Trophoblast cell (in vitro differentiated cells and primary cell): ENCODE measurements around the gene SERGEF.

ENCODE experiments used
- DNase-seq, 2 donors: peaks; one replicate each; pipeline ENCODE4 v3.0.0-alpha.2; 2016
- H2AFZ ChIP-seq: 2 replicates; pipeline ENCODE4 v1.6.1; 2013; ENCODE audit warnings: low read length, moderate library complexity, mild to moderate bottlenecking; ENCODE audit not compliant: insufficient read depth, poor library complexity
- H2AK5ac ChIP-seq: 2 replicates; pipeline ENCODE4 v1.6.1; 2013; ENCODE audit warnings: mild to moderate bottlenecking, low read length
- H2BK120ac ChIP-seq: 2 replicates; pipeline ENCODE4 v1.6.1; 2013; ENCODE audit warnings: low read length, mild to moderate bottlenecking, moderate library complexity; ENCODE audit not compliant: insufficient read depth, poor library complexity
- H2BK12ac ChIP-seq: 2 replicates; pipeline ENCODE4 v1.6.1; 2013; ENCODE audit warnings: mild to moderate bottlenecking, low read length, moderate library complexity
- H2BK5ac ChIP-seq: 2 replicates; pipeline ENCODE4 v1.6.1; 2013; ENCODE audit warnings: low read length, low read depth, moderate library complexity, mild to moderate bottlenecking; ENCODE audit not compliant: poor library complexity
- H3K14ac ChIP-seq: 2 replicates; pipeline ENCODE4 v1.6.1; 2013; ENCODE audit warnings: mild to moderate bottlenecking, low read length
- H3K18ac ChIP-seq: 2 replicates; pipeline ENCODE4 v1.6.1; 2013; ENCODE audit warnings: mild to moderate bottlenecking, low read length
- H3K23ac ChIP-seq: 2 replicates; pipeline ENCODE4 v1.6.1; 2013; ENCODE audit warnings: low read length
- H3K27ac ChIP-seq: 2 replicates; pipeline ENCODE4 v1.5.1; 2013; ENCODE audit warnings: low read depth, mild to moderate bottlenecking, inconsistent platforms, low read length, moderate library complexity
- H3K27me3 ChIP-seq: 2 replicates; pipeline ENCODE4 v1.6.1; 2013; ENCODE audit warnings: inconsistent platforms, mild to moderate bottlenecking, low read length, moderate library complexity; ENCODE audit not compliant: insufficient read depth
- H3K36me3 ChIP-seq, 2 experiments: 1 replicate in 1 of 2; 2 replicates in 1 of 2; pipeline ENCODE4 v1.6.1; 2013; ENCODE audit warnings: low read length in 2 of 2, mild to moderate bottlenecking in 2 of 2, moderate library complexity in 1 of 2; ENCODE audit not compliant: insufficient read depth in 2 of 2, control insufficient read depth in 1 of 2
- H3K4ac ChIP-seq: 2 replicates; pipeline ENCODE4 v1.6.1; 2013; ENCODE audit warnings: low read depth, mild to moderate bottlenecking, low read length, moderate library complexity
- H3K4me1 ChIP-seq, 2 experiments: 1 replicate in 1 of 2; 2 replicates in 1 of 2; pipeline ENCODE4 v1.6.1; 2013; ENCODE audit warnings: low read length in 2 of 2, mild to moderate bottlenecking in 2 of 2, moderate library complexity in 1 of 2; ENCODE audit not compliant: insufficient read depth in 2 of 2, control insufficient read depth in 1 of 2
- H3K4me2 ChIP-seq: 2 replicates; pipeline ENCODE4 v1.6.1; 2013; ENCODE audit warnings: inconsistent platforms, mild to moderate bottlenecking, low read length, moderate library complexity
- H3K4me3 ChIP-seq: 2 replicates; pipeline ENCODE4 v1.5.1; 2013; ENCODE audit warnings: mild to moderate bottlenecking, low read depth, low read length, inconsistent platforms
- H3K79me1 ChIP-seq: one replicate; pipeline ENCODE4 v1.6.1; 2013; ENCODE audit warnings: low read length
- H3K79me2 ChIP-seq: 2 replicates; pipeline ENCODE4 v1.6.1; 2013; ENCODE audit warnings: low read length, mild to moderate bottlenecking; ENCODE audit not compliant: control insufficient read depth, insufficient read depth, poor library complexity
- H3K9ac ChIP-seq: 2 replicates; pipeline ENCODE4 v1.6.1; 2013; ENCODE audit warnings: mild to moderate bottlenecking, low read length
- H3K9me3 ChIP-seq: 2 replicates; pipeline ENCODE4 v1.6.1; 2013; ENCODE audit warnings: low read depth, mild to moderate bottlenecking, control low read depth, inconsistent platforms, low read length; ENCODE audit not compliant: insufficient read depth
- H4K12ac ChIP-seq: 2 replicates; pipeline ENCODE4 v1.6.1; 2013; ENCODE audit warnings: low read depth, mild to moderate bottlenecking, low read length, moderate library complexity
- H4K8ac ChIP-seq: 2 replicates; pipeline ENCODE4 v1.6.1; 2013; ENCODE audit warnings: low read depth, mild to moderate bottlenecking, low read length, moderate library complexity
- H4K91ac ChIP-seq: one replicate; pipeline ENCODE4 v1.6.1; 2013; ENCODE audit warnings: low read depth, mild to moderate bottlenecking, low read length, moderate library complexity
- WGBS: extraction: QIAGEN DNeasy Blood & Tissue Kit; methylation state at CpG from one replicate; pipeline ENCODE4 v1.1.7; 2013; ENCODE audit warnings: missing lambda C conversion rate; ENCODE audit not compliant: insufficient read length, insufficient coverage; ENCODE audit errors: extremely low coverage; 5-methylcytosine and 5-hydroxymethylcytosine counted together

SERGEF gene

GRCh38 chr11:17778352-17778751 lies 234.5 kb downstream of the SERGEF start:
- no peak overlapping the region for H2BK120ac ChIP-seq
- no peak overlapping the region for H2AK5ac ChIP-seq
- no peak for DNase-seq
- H2AFZ ChIP-seq: no peak overlapping the region
- H3K14ac ChIP-seq: no peak overlapping the region
- H3K4me1 ChIP-seq: no peaks in the 10 kb centered on the region
- H3K4ac ChIP-seq: no peak overlapping the region
- no peaks in the 10 kb centered on the region for H3K79me2 ChIP-seq
- no peak overlapping the region for H2BK5ac ChIP-seq
- no peak overlapping the region for H3K27ac ChIP-seq
- no peaks in the 10 kb centered on the region for H3K27me3 ChIP-seq
- no peaks in the 10 kb centered on the region for H3K79me1 ChIP-seq
- no peak overlapping the region for H2BK12ac ChIP-seq
- H3K4me3 ChIP-seq: no peak overlapping the region
- no peak overlapping the region for H3K4me2 ChIP-seq
- no peaks in the 10 kb centered on the region for H3K9me3 ChIP-seq
- no peaks in the 10 kb centered on the region for H3K36me3 ChIP-seq
- no CpG with 5 or more reads among the region's 5 CpGs for WGBS
- no peak overlapping the region for H4K8ac ChIP-seq
- no peak overlapping the region for H3K9ac ChIP-seq
- no peak overlapping the region for H3K18ac ChIP-seq
- no peak overlapping the region for H3K23ac ChIP-seq
- H4K91ac ChIP-seq: no peak overlapping the region
- H4K12ac ChIP-seq: no peak overlapping the region

DNA sequence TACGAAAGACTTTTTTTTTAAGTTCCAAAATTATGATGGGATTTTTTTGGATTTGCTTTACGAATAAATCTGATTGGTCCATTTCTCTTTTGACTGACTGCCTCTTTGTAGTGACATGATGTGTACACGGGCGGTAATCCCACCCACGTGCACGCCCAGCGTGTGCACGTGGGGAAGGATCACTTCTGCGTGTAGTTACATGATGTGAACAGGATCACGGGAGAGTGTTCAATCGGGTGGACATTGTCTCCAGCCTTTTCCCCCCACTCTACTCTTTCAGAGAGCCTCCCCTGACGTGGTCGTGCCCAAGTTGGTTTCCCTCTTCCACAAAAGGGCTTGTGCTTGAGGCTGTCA lies 235.1 kb downstream of the SERGEF start:
- Histone ChIP-seq H4K91ac (no peak overlapping the region), H2AFZ (no peak overlapping the region), H4K12ac (no peak overlapping the region), H3K4ac (no peak overlapping the region), H3K4me3 (no peak overlapping the region), H3K23ac (no peak overlapping the region), H2BK120ac (no peak overlapping the region), H3K14ac (no peak overlapping the region), H2BK12ac (no peak overlapping the region), H3K36me3 (no peaks in the 10 kb centered on the region), H3K27me3 (no peaks in the 10 kb centered on the region), H3K4me1 (no peaks in the 10 kb centered on the region), H2AK5ac (no peak overlapping the region), H3K4me2 (no peak overlapping the region), H3K18ac (no peak overlapping the region), H3K27ac (no peak overlapping the region), H3K9ac (no peak overlapping the region), H2BK5ac (no peak overlapping the region), H3K9me3 (no peaks in the 10 kb centered on the region), H3K79me2 (no peaks in the 10 kb centered on the region), H3K79me1 (no peaks in the 10 kb centered on the region), H4K8ac (no peak overlapping the region)
- DNase-seq: no peak
- no CpG with 5 or more reads among the region's 13 CpGs for WGBS

DNA sequence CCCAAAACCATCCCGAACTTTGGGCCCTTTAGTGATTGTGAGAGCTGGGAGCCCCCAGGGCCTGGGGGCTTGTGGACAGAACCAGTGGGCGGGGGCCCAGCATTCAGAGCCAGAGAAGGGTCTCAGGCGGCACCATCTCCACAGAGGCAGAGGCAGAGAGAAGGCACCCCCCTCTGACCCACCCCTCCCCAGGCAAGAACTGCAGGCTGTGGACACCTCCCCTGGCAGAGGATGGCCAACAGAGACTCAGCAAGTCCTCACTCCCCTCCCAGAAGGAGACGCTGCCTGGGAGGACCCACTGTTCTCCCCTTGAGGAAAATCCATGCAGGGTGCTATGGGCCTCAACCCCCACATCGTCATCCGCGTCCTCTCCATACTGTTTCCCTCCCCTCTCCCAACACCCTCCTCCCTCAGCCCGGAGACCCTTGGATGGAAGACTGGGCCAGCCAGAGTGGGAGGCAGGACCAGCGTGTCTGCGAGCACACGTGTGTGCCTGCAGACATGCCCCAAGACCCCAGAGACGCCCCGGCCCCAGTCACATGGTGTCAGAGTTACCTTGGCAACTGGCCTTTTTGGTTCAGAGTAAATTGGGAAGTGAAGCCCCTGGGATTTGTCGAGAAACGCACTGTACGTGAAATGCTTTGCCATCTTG lies 235.6 kb downstream of the SERGEF start:
- H3K27ac ChIP-seq: no peak overlapping the region
- H3K27me3 ChIP-seq: no peaks in the 10 kb centered on the region
- no peaks in the 10 kb centered on the region for H3K9me3 ChIP-seq
- H3K18ac ChIP-seq: no peak overlapping the region
- H2AFZ ChIP-seq: no peak overlapping the region
- H2BK5ac ChIP-seq: no peak overlapping the region
- H2BK12ac ChIP-seq: no peak overlapping the region
- H3K36me3 ChIP-seq: no peaks in the 10 kb centered on the region
- no peak overlapping the region for H3K4me3 ChIP-seq
- H3K9ac ChIP-seq: no peak overlapping the region
- H4K91ac ChIP-seq: no peak overlapping the region
- no peaks in the 10 kb centered on the region for H3K79me1 ChIP-seq
- H3K79me2 ChIP-seq: no peaks in the 10 kb centered on the region
- H2AK5ac ChIP-seq: no peak overlapping the region
- no peak overlapping the region for H3K4me2 ChIP-seq
- H3K4ac ChIP-seq: no peak overlapping the region
- no peaks in the 10 kb centered on the region for H3K4me1 ChIP-seq
- DNase-seq: no peak
- WGBS: no CpG with 5 or more reads among the region's 16 CpGs
- H4K8ac ChIP-seq: no peak overlapping the region
- no peak overlapping the region for H2BK120ac ChIP-seq
- no peak overlapping the region for H3K23ac ChIP-seq
- H4K12ac ChIP-seq: no peak overlapping the region
- no peak overlapping the region for H3K14ac ChIP-seq

GRCh38 chr11:17776212-17776875 lies 236.5 kb downstream of the SERGEF start:
- H2BK12ac ChIP-seq: no peak overlapping the region
- H2BK120ac ChIP-seq: no peak overlapping the region
- H4K91ac ChIP-seq: no peak overlapping the region
- no peak overlapping the region for H3K18ac ChIP-seq
- H3K79me2 ChIP-seq: no peaks in the 10 kb centered on the region
- H2AFZ ChIP-seq: no peak overlapping the region
- no peak overlapping the region for H3K4me3 ChIP-seq
- no peak overlapping the region for H3K27ac ChIP-seq
- DNase-seq: no peak
- no peak overlapping the region for H3K9ac ChIP-seq
- no peak overlapping the region for H4K8ac ChIP-seq
- no peak overlapping the region for H3K4me2 ChIP-seq
- no peak overlapping the region for H3K23ac ChIP-seq
- H4K12ac ChIP-seq: no peak overlapping the region
- H3K36me3 ChIP-seq: no peaks in the 10 kb centered on the region
- no peaks in the 10 kb centered on the region for H3K4me1 ChIP-seq
- no peak overlapping the region for H3K14ac ChIP-seq
- no peak overlapping the region for H3K4ac ChIP-seq
- H2BK5ac ChIP-seq: no peak overlapping the region
- no peaks in the 10 kb centered on the region for H3K79me1 ChIP-seq
- H3K27me3 ChIP-seq: no peaks in the 10 kb centered on the region
- no CpG with 5 or more reads among the region's 15 CpGs for WGBS
- no peaks in the 10 kb centered on the region for H3K9me3 ChIP-seq
- H2AK5ac ChIP-seq: no peak overlapping the region
